ENCODE results near the gene HEATR5B. TPM values are rescaled to one million over a fixed set of nuclear protein-coding genes. Genes with fewer than 3 reads are reported as not detected.
A peak's percentile ranks its signal among the peaks of the same experiment; 100 is the strongest.

The HEATR5B gene
- total and polyA plus RNA-seq, 9 of the 15 experiments (the other 6 are each of a cell fraction or from before 2014, with no cell fraction given): 4.2 to 21.7 (median 12.2) TPM

DNA sequence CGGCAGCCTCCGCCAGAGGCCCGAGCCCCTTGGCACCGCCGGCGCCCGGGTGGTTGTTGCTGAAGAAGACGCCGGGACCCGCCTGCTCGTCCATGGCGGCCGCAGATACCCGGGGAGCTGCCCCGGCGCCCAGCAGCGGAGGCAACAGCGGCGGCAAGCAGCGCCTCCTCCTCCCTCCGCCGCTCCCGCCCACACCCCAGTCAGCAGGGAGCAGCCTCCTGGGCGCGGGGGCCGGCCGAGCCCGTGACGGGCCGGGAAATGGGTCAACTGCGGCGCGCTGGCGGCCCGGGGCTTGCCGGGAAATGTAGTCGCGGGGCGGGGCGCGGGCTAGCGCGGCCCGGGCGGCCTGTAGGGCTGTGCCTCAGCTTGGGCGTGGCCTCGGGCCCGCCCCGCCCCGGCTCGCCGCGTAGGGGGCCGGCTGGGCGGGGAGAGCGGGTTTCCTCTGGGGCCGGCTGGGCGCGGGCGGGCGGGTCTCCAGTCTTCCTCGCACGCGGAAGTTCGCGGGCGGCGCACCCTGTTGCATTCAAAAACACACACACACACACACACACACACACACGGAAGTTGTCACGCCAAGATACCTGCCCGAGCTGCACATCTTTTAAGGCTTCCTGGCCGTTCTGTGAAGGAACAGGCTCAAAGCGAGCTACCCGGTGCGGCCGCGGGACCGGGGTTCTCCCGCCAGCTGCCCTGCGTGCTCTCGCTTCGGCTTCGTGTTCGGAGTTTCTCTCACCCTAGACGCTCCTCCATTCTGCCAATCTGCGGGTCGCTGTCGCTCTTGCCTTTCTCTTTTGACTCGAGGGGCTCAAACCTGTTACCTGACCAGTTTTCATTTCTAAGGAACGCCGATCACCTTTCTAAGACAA, 117.6 kb downstream of the HEATR5B start, which contains the start of gene STRN (continued):
- TF ChIP-seq POLR2AphosphoS5 (IDR thresholded peaks at IDR 0.05; ENCODE audit: control insufficient read depth, insufficient read depth, low read depth, low read length): peak; percentile 78
- TF ChIP-seq ILK (tag; IDR thresholded peaks at IDR 0.05; ENCODE audit: borderline replicate concordance, low read depth): no peak
- TF ChIP-seq ZNF764 (CRISPR knock-in tag; IDR thresholded peaks at IDR 0.05; ENCODE audit: low read depth): no peak
- TF ChIP-seq DIDO1 (tag; IDR thresholded peaks at IDR 0.05; ENCODE audit: low read depth): no peak
- no peak for TF ChIP-seq KHSRP (IDR thresholded peaks at IDR 0.05)
- no peak for TF ChIP-seq DACH1 (IDR thresholded peaks at IDR 0.05; ENCODE audit: partially characterized antibody)
- TF ChIP-seq, protein P1, sequence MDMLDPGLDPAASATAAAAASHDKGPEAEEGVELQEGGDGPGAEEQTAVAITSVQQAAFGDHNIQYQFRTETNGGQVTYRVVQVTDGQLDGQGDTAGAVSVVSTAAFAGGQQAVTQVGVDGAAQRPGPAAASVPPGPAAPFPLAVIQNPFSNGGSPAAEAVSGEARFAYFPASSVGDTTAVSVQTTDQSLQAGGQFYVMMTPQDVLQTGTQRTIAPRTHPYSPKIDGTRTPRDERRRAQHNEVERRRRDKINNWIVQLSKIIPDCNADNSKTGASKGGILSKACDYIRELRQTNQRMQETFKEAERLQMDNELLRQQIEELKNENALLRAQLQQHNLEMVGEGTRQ (CRISPR knock-in tag; IDR thresholded peaks at IDR 0.05): peak; percentile 38
- TF ChIP-seq ZNF707 (CRISPR knock-in tag; conservative IDR thresholded peaks at IDR 0.05): 0 out of 2 replicates have a peak, but pooled peaks have one; percentile 21
- no peak for TF ChIP-seq FOS (IDR thresholded peaks at IDR 0.05; ENCODE audit: extremely low read depth, insufficient read length)
- TF ChIP-seq, protein P2, sequence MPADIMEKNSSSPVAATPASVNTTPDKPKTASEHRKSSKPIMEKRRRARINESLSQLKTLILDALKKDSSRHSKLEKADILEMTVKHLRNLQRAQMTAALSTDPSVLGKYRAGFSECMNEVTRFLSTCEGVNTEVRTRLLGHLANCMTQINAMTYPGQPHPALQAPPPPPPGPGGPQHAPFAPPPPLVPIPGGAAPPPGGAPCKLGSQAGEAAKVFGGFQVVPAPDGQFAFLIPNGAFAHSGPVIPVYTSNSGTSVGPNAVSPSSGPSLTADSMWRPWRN (IDR thresholded peaks at IDR 0.05; ENCODE audit: low read depth): no peak
- 0 out of 2 replicates have a peak, but pooled peaks have one; percentile 64 for TF ChIP-seq ZSCAN29 (IDR thresholded peaks at IDR 0.05)
- peak; percentile 73 to 85 for TF ChIP-seq SIX5 (IDR thresholded peaks at IDR 0.05; ENCODE audit: borderline replicate concordance in 1 of 2, insufficient read depth in 1 of 2, low read depth in 1 of 2, low read length in 2 of 2)
- TF ChIP-seq CHCHD3 (CRISPR knock-in tag; IDR thresholded peaks at IDR 0.05): no peak
- no peak for TF ChIP-seq SMARCA4 (IDR thresholded peaks at IDR 0.05)
- peak; percentile 49; the same call in 1 of the 2 replicates for TF ChIP-seq GTF2F1 (IDR thresholded peaks at IDR 0.05; ENCODE audit: low read depth, low read length)
- TF ChIP-seq NR2F6 (CRISPR knock-in tag; IDR thresholded peaks at IDR 0.05): 0 out of 2 replicates have a peak, but pooled peaks have one; percentile 31
- no peak for TF ChIP-seq KAT8 (IDR thresholded peaks at IDR 0.05; ENCODE audit: low read depth)
- no peak for TF ChIP-seq SMC3 (conservative IDR thresholded peaks at IDR 0.05; ENCODE audit: insufficient read depth, low read depth, low read length)
- no peak for TF ChIP-seq ZNF79 (CRISPR knock-in tag; IDR thresholded peaks at IDR 0.05; ENCODE audit: low read depth)
- TF ChIP-seq SMAD4 (CRISPR knock-in tag; conservative IDR thresholded peaks at IDR 0.05): peak; percentile 86; the same call in 1 of the 2 replicates
- TF ChIP-seq HMGN3 (IDR thresholded peaks at IDR 0.05; ENCODE audit: borderline replicate concordance, extremely low read depth, insufficient read length, low read depth, low read length): peak; percentile 82
- TF ChIP-seq ZNF140 (CRISPR knock-in tag; IDR thresholded peaks at IDR 0.05): no peak
- TF ChIP-seq, protein P3, sequence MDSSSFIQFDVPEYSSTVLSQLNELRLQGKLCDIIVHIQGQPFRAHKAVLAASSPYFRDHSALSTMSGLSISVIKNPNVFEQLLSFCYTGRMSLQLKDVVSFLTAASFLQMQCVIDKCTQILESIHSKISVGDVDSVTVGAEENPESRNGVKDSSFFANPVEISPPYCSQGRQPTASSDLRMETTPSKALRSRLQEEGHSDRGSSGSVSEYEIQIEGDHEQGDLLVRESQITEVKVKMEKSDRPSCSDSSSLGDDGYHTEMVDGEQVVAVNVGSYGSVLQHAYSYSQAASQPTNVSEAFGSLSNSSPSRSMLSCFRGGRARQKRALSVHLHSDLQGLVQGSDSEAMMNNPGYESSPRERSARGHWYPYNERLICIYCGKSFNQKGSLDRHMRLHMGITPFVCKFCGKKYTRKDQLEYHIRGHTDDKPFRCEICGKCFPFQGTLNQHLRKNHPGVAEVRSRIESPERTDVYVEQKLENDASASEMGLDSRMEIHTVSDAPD (CRISPR knock-in tag; IDR thresholded peaks at IDR 0.05): no peak
